ENCODE results near the gene RO60.

GRCh38 chr1:193065954-193066353, 6.5 kb downstream of the RO60 start:
- TF ChIP-seq CTCF (IDR thresholded peaks at IDR 0.05) = no peak
- TF ChIP-seq POLR2A (IDR thresholded peaks at IDR 0.05) = no peak
- TF ChIP-seq POLR2AphosphoS5 (IDR thresholded peaks at IDR 0.05) = no peak

Data from transverse colon (tissue), 4 donors.